Peyer's patch (tissue), 4 donors: ENCODE measurements around the gene PTCH1.

Experiments used
- CTCF ChIP-seq, 6 experiments: fragments of 450-650 bp in 4 of 6; fragments of 200-600 bp in 2 of 6; sonication (generic) in 1 of 6; IDR thresholded peaks; one replicate each; pipeline ENCODE4 v1.5.1; 2017 to 2019; ENCODE audit warnings: antibody characterized with exemption in 6 of 6, mild to moderate bottlenecking in 3 of 6, moderate library complexity in 1 of 6
- POLR2A ChIP-seq, 2 donors: fragments of 450-650 bp; IDR thresholded peaks; one replicate each; pipeline ENCODE4 v1.5.1; 2017; ENCODE audit warnings: antibody characterized with exemption in 2 of 2, mild to moderate bottlenecking in 2 of 2, moderate library complexity in 2 of 2

DNA sequence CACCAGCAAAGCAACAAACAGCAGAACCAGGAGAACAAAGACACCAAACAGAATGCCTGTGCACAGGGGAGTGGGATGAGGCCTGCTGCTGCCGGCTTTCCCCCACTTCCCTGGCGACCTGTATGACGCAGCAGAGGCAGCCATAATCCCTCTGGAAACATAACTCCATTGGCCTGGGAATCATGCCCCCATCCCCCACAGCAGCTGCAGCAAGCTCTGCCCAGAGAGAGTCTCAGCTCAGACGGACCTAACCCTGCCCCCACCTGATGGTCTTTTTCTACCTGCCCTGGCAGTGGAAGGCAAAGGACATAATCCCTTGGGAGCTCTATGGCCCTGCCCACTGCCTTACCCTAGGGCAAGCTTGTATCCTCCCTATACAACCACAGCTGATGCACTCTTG lies 117.5 kb downstream of the PTCH1 start:
- no peak for TF ChIP-seq CTCF (IDR thresholded peaks at IDR 0.05)
- TF ChIP-seq POLR2A (IDR thresholded peaks at IDR 0.05), result no peak
